CD14-positive monocyte (primary cell): ENCODE results near the gene PLA2G4D. TPM values are rescaled to one million over a fixed set of nuclear protein-coding genes. Genes with fewer than 3 reads are reported as not detected.

Experiments
- DNase-seq, 3 donors: peaks; one replicate each; pipeline ENCODE4 v3.0.0-alpha.2; 2011 to 2022
- H2AFZ ChIP-seq: 2 replicates; pipeline ENCODE4 v1.6.0; 2012; ENCODE audit warnings: mild to moderate bottlenecking, low read depth, low read length, inconsistent platforms; ENCODE audit not compliant: insufficient read depth, poor library complexity, severe bottlenecking
- H3K27ac ChIP-seq, 2 donors: 1 replicate in 1 of 2; 2 replicates in 1 of 2; pipeline ENCODE4 v1.5.1; 2012 to 2013; ENCODE audit warnings: low read length in 2 of 2, control low read depth in 1 of 2, inconsistent platforms in 1 of 2, low read depth in 1 of 2, mild to moderate bottlenecking in 1 of 2
- H3K27me3 ChIP-seq, 2 donors: one replicate each; pipeline versions ENCODE4 v1.6.0 to v1.6.1; 2011 to 2013; ENCODE audit warnings: low read length in 2 of 2; ENCODE audit not compliant: control insufficient read depth in 2 of 2, insufficient read depth in 2 of 2
- H3K36me3 ChIP-seq, 2 donors: replicated peaks in 1 of 2; 1 replicate in 1 of 2; 2 replicates in 1 of 2; pipeline versions ENCODE4 v1.5.1 to v1.6.1; 2012 to 2013; ENCODE audit warnings: low read length in 2 of 2, control low read depth in 1 of 2, inconsistent platforms in 1 of 2, mild to moderate bottlenecking in 1 of 2; ENCODE audit not compliant: insufficient read depth in 2 of 2, control insufficient read depth in 1 of 2
- H3K4me1 ChIP-seq, 2 donors: 1 replicate in 1 of 2; 2 replicates in 1 of 2; pipeline versions ENCODE4 v1.5.1 to v1.6.1; 2012 to 2013; ENCODE audit warnings: low read length in 2 of 2, control low read depth in 1 of 2, inconsistent platforms in 1 of 2, mild to moderate bottlenecking in 1 of 2, moderate library complexity in 1 of 2; ENCODE audit not compliant: insufficient read depth in 2 of 2, control insufficient read depth in 1 of 2
- H3K4me2 ChIP-seq: replicated peaks from 2 replicates; pipeline ENCODE3; 2012; ENCODE audit warnings: low read length, moderate library complexity, mild to moderate bottlenecking; ENCODE audit not compliant: poor library complexity, severe bottlenecking; ENCODE audit errors: extremely low read depth
- H3K4me3 ChIP-seq, 3 experiments: fragments of 200-600 bp in 1 of 3; sonication (generic) in 1 of 3; replicated peaks in 1 of 3; 1 replicate in 2 of 3; 2 replicates in 1 of 3; pipeline ENCODE4 v1.5.1; 2011 to 2013; ENCODE audit warnings: low read length in 3 of 3, mild to moderate bottlenecking in 3 of 3, control low read depth in 2 of 3, low read depth in 2 of 3, inconsistent platforms in 1 of 3, moderate library complexity in 1 of 3
- H3K79me2 ChIP-seq: 2 replicates; pipeline ENCODE4 v1.6.0; 2012; ENCODE audit warnings: mild to moderate bottlenecking, control low read depth, inconsistent platforms, low read length, moderate library complexity; ENCODE audit not compliant: insufficient read depth
- H3K9ac ChIP-seq: 2 replicates; pipeline ENCODE4 v1.6.0; 2017; ENCODE audit warnings: low read length, mild to moderate bottlenecking; ENCODE audit not compliant: insufficient read depth, poor library complexity, severe bottlenecking
- H3K9me3 ChIP-seq, 2 donors: replicated peaks in 1 of 2; 1 replicate in 1 of 2; 2 replicates in 1 of 2; pipeline versions ENCODE4 v1.5.1 to v1.6.1; 2012 to 2013; ENCODE audit warnings: low read length in 2 of 2, control low read depth in 1 of 2; ENCODE audit not compliant: control insufficient read depth in 1 of 2, insufficient read depth in 1 of 2
- H4K20me1 ChIP-seq: 2 replicates; pipeline ENCODE4 v1.6.0; 2012; ENCODE audit warnings: mild to moderate bottlenecking, low read length, control low read depth, moderate library complexity; ENCODE audit not compliant: insufficient read depth
- H3K27ac Mint-ChIP-seq, 7 donors: one replicate each; pipeline ENCODE4 v1.8.0; 2020; ENCODE audit warnings: mild to moderate bottlenecking in 7 of 7, mixed read lengths in 7 of 7, moderate library complexity in 6 of 7, inconsistent platforms in 2 of 7
- H3K27me3 Mint-ChIP-seq, 3 donors: one replicate each; pipeline ENCODE4 v1.8.0; 2021 to 2022; ENCODE audit warnings: low read depth in 3 of 3, mild to moderate bottlenecking in 3 of 3, mixed read lengths in 3 of 3, moderate library complexity in 3 of 3, inconsistent platforms in 1 of 3
- H3K36me3 Mint-ChIP-seq, 2 donors: one replicate each; pipeline ENCODE4 v1.8.0; 2020; ENCODE audit warnings: mixed read lengths in 2 of 2, inconsistent platforms in 1 of 2, mild to moderate bottlenecking in 1 of 2
- H3K4me1 Mint-ChIP-seq: one replicate; pipeline ENCODE4 v1.8.0; 2020; ENCODE audit warnings: mild to moderate bottlenecking, mixed read lengths
- H3K4me3 Mint-ChIP-seq, 2 donors: one replicate each; pipeline ENCODE4 v1.8.0; 2020; ENCODE audit warnings: mild to moderate bottlenecking in 2 of 2, mixed read lengths in 2 of 2, moderate library complexity in 1 of 2
- H3K9me3 Mint-ChIP-seq, 7 donors: one replicate each; pipeline ENCODE4 v1.8.0; 2020 to 2022; ENCODE audit warnings: mixed read lengths in 7 of 7, mild to moderate bottlenecking in 6 of 7, moderate library complexity in 6 of 7, inconsistent platforms in 2 of 7
- WGBS: methylation state at CpG from one replicate; pipeline ENCODE4 v1.1.5; 2013; ENCODE audit warnings: missing lambda C conversion rate; ENCODE audit not compliant: insufficient coverage; 5-methylcytosine and 5-hydroxymethylcytosine counted together
- intact Hi-C, 2 donors: fragments of 100-400 bp; cut with micrococcal nuclease; formaldehyde crosslinking; loops; one replicate each; pipeline versions ENCODE4 v1.15.0 to v1.15.1; 2023
- polyA plus RNA-seq, 3 donors: library from polyadenylated mRNA; depleted of rRNA in 1 of 3; unstranded in 2 of 3; stranded (reverse) in 1 of 3; fragments of 300-500 nt in 2 of 3; fragments of >200 nt in 1 of 3; fragmentation: Illumina TruSeq in 2 of 3; gene quantifications; 1 replicate in 2 of 3; 2 replicates in 1 of 3; pipeline ENCODE4 v1.2.3, GENCODE V29; 2012 to 2021
- TF ChIP-seq, protein P1 (sequence below): fragments of 200-600 bp; IDR thresholded peaks from one replicate; pipeline ENCODE4 v1.8.0; 2022; ENCODE audit warnings: antibody characterized with exemption, mild to moderate bottlenecking

PLA2G4D gene
- polyA plus RNA-seq, 3 donors: not detected

GRCh38 chr15:42135351-42135750, 41.0 kb upstream of the PLA2G4D start:
- Histone ChIP-seq H3K9me3 (no peaks in the 10 kb centered on the region), H3K4me1 (no peaks in the 10 kb centered on the region), H2AFZ (no peak overlapping the region), H3K36me3 (no peaks in the 10 kb centered on the region), H3K27ac (no peak overlapping the region), H3K9ac (no peak overlapping the region), H4K20me1 (no peaks in the 10 kb centered on the region), H3K27me3 (no peaks in the 10 kb centered on the region), H3K4me2 (no peak overlapping the region), H3K4me3 (no peak overlapping the region), H3K79me2 (no peaks in the 10 kb centered on the region)
- no CpG with 5 or more reads among the region's 1 CpG for WGBS
- TF ChIP-seq, protein P1, sequence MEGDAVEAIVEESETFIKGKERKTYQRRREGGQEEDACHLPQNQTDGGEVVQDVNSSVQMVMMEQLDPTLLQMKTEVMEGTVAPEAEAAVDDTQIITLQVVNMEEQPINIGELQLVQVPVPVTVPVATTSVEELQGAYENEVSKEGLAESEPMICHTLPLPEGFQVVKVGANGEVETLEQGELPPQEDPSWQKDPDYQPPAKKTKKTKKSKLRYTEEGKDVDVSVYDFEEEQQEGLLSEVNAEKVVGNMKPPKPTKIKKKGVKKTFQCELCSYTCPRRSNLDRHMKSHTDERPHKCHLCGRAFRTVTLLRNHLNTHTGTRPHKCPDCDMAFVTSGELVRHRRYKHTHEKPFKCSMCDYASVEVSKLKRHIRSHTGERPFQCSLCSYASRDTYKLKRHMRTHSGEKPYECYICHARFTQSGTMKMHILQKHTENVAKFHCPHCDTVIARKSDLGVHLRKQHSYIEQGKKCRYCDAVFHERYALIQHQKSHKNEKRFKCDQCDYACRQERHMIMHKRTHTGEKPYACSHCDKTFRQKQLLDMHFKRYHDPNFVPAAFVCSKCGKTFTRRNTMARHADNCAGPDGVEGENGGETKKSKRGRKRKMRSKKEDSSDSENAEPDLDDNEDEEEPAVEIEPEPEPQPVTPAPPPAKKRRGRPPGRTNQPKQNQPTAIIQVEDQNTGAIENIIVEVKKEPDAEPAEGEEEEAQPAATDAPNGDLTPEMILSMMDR: no peak
- Mint-ChIP-seq H3K4me3 (no peak overlapping the region), H3K27ac (no peak overlapping the region), H3K36me3 (no peaks in the 10 kb centered on the region), H3K4me1 (peaks cover 5% of the 10 kb centered on the region), H3K27me3 (no peaks in the 10 kb centered on the region), H3K9me3 (no peaks in the 10 kb centered on the region)
- DNase-seq: no peak
- intact Hi-C loops: loop anchor here (2.0 to 5.0 kb wide), 2 partner anchors 69 to 148 kb away; no protein-coding TSS in a partner anchor

DNA sequence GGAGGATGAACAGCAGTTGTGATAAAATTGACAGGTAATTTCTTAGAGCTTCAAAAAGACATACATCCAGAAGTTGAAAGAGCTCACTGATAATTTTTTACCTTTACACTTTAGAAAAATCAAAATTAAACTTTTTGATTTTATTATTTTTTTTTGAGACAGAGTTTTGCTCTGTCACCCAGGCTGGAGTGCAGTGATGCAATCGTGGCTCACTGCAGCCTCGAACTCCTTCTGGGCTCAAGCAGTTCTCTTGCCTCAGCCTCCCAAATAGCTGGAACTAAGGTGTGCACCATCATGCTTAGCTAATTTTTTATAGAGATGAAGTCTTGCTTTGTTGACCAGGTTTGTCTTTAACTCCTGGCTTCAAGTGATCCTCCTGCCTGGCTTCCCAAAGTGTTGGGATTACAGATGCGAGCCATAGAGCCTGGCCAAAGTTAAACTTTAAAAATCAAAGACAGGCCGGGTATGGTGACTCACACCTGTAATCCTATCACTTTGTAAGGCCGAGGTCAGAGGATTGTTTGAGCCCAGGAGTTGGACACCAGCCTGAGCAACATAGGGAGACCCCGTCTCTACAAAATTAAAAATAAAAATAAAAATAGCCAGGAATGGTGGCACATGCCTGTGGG, 40.4 kb upstream of the PLA2G4D start:
- Mint-ChIP-seq H3K27ac (no peak overlapping the region), H3K27me3 (peaks cover 0 to 1% (median 0%) of the 10 kb centered on the region in 3 donors), H3K4me1 (peaks cover 5% of the 10 kb centered on the region), H3K9me3 (no peaks in the 10 kb centered on the region), H3K36me3 (no peaks in the 10 kb centered on the region), H3K4me3 (no peak overlapping the region)
- Histone ChIP-seq H3K4me3 (no peak overlapping the region), H3K36me3 (no peaks in the 10 kb centered on the region), H2AFZ (no peak overlapping the region), H4K20me1 (no peaks in the 10 kb centered on the region), H3K4me1 (no peaks in the 10 kb centered on the region), H3K9ac (no peak overlapping the region), H3K79me2 (no peaks in the 10 kb centered on the region), H3K27ac (no peak overlapping the region), H3K27me3 (no peaks in the 10 kb centered on the region), H3K4me2 (no peak overlapping the region), H3K9me3 (no peaks in the 10 kb centered on the region)
- WGBS: no CpG with 5 or more reads among the region's 6 CpGs
- intact Hi-C loops: loop anchor here (2.0 to 5.0 kb wide), 2 partner anchors 68 to 147 kb away; no protein-coding TSS in a partner anchor
- no peak for DNase-seq
- TF ChIP-seq, protein P1: no peak
